Spleen (tissue), 7 donors: ENCODE measurements around the gene DOCK2.

ENCODE experiments used
- POLR2A ChIP-seq, 3 donors: fragments of 450-650 bp; IDR thresholded peaks; one replicate each; pipeline ENCODE4 v1.5.1; 2017; ENCODE audit warnings: antibody characterized with exemption in 3 of 3, mild to moderate bottlenecking in 1 of 3
- POLR2AphosphoS5 ChIP-seq, 3 donors: sonication (generic); formaldehyde crosslinking; IDR thresholded peaks; one replicate each; pipeline ENCODE4 v1.5.1; 2017; ENCODE audit warnings: antibody characterized with exemption in 3 of 3
- TF ChIP-seq, protein P1 (sequence below), 11 experiments: fragments of 200-600 bp in 7 of 11; fragments of 450-650 bp in 4 of 11; sonication (generic) in 4 of 11; IDR thresholded peaks in 8 of 11; conservative IDR thresholded peaks in 3 of 11; 1 replicate in 7 of 11; 2 replicates in 4 of 11; pipeline versions ENCODE4 v1.4.0 to v1.8.0; 2016 to 2021; ENCODE audit warnings: antibody characterized with exemption in 11 of 11, inconsistent platforms in 4 of 11, mild to moderate bottlenecking in 1 of 11
- donor health status: DM: no; HTN: no; CAD: no; lungs with moderate emphysema.
- donor health status: DM: no; HTN: no; CAD: no.
- donor health status: DM: no; HTN: no; CAD: no.

DNA sequence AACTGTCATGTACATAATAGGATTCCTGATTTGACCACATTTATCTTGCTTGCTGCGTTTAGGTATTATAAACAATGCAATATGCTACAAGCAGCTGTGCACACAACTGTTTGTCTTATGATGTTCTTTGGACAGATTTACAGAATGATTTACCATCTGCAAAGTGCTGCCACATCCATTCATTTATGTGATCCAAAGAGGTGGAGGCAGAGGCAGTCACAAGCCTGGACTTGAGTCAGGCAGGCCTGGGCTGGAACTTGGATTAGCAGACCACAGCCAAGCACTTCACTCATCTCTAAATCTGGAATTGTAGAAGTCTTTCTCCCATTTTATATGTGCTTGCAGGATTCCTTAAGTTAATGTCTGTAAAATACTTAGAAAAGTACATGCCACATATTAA, 194.3 kb downstream of the DOCK2 start:
- TF ChIP-seq, protein P1, sequence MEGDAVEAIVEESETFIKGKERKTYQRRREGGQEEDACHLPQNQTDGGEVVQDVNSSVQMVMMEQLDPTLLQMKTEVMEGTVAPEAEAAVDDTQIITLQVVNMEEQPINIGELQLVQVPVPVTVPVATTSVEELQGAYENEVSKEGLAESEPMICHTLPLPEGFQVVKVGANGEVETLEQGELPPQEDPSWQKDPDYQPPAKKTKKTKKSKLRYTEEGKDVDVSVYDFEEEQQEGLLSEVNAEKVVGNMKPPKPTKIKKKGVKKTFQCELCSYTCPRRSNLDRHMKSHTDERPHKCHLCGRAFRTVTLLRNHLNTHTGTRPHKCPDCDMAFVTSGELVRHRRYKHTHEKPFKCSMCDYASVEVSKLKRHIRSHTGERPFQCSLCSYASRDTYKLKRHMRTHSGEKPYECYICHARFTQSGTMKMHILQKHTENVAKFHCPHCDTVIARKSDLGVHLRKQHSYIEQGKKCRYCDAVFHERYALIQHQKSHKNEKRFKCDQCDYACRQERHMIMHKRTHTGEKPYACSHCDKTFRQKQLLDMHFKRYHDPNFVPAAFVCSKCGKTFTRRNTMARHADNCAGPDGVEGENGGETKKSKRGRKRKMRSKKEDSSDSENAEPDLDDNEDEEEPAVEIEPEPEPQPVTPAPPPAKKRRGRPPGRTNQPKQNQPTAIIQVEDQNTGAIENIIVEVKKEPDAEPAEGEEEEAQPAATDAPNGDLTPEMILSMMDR (IDR thresholded peaks at IDR 0.05 in 8 of 11, conservative IDR thresholded peaks at IDR 0.05 in 3 of 11), result no peak
- TF ChIP-seq POLR2A (IDR thresholded peaks at IDR 0.05) (no peak), POLR2AphosphoS5 (IDR thresholded peaks at IDR 0.05) (no peak)
